Muscle of leg (tissue), 11 donors: ENCODE measurements around the gene WDR19. TPM values are rescaled to one million over a fixed set of nuclear protein-coding genes. Genes with fewer than 3 reads are reported as not detected.
"Not testable (repeated sequence)": the region's sequence is repeated elsewhere in the genome, so short reads cannot be mapped to it uniquely, and the experiment has no call there.

Experiments used
- DNase-seq: peaks from one replicate; pipeline ENCODE4 v3.0.0; 2013
- H3K27ac ChIP-seq: one replicate; pipeline ENCODE4 v1.5.1; 2013; ENCODE audit warnings: mild to moderate bottlenecking, low read length, control low read depth
- H3K27me3 ChIP-seq: one replicate; pipeline ENCODE4 v1.6.1; 2013; ENCODE audit warnings: low read length; ENCODE audit not compliant: control insufficient read depth, insufficient read depth
- H3K36me3 ChIP-seq: one replicate; pipeline ENCODE4 v1.6.1; 2013; ENCODE audit warnings: low read length; ENCODE audit not compliant: control insufficient read depth, insufficient read depth
- H3K4me1 ChIP-seq: one replicate; pipeline ENCODE4 v1.6.1; 2013; ENCODE audit warnings: low read length; ENCODE audit not compliant: control insufficient read depth, insufficient read depth
- H3K4me3 ChIP-seq: one replicate; pipeline ENCODE4 v1.5.1; 2013; ENCODE audit warnings: low read length, control low read depth
- H3K9me3 ChIP-seq: replicated peaks from 2 replicates; pipeline ENCODE4 v1.6.1; 2013; ENCODE audit warnings: low read depth, low read length; ENCODE audit not compliant: control insufficient read depth
- WGBS: methylation state at CpG from one replicate; pipeline ENCODE4 v1.1.5; 2013; ENCODE audit warnings: missing lambda C conversion rate; ENCODE audit not compliant: insufficient coverage; 5-methylcytosine and 5-hydroxymethylcytosine counted together
- polyA plus RNA-seq, 8 donors: library from polyadenylated mRNA; unstranded; fragments of 120-200 nt; gene quantifications; one replicate each; pipeline versions ENCODE4 v1.2.1 to v1.2.3, GENCODE V29; 2013; ENCODE audit warnings: inconsistent platforms in 1 of 8, low replicate concordance in 1 of 8; ENCODE audit not compliant: insufficient read length in 8 of 8, insufficient read depth in 1 of 8
- total RNA-seq: library from RNA; stranded (reverse); fragments of 120-200 nt; gene quantifications from one replicate; pipeline ENCODE4 v1.2.4, GENCODE V29; 2013

The WDR19 gene
- total and polyA plus RNA-seq, 9 donors, result 15.1 to 24.7 (median 18.0) TPM

- Histone ChIP-seq H3K4me1 (no peaks in the 10 kb centered on the region), H3K27ac (no peak overlapping the region), H3K27me3 (no peaks in the 10 kb centered on the region), H3K4me3 (no peak overlapping the region), H3K9me3 (peaks cover 4% of the 10 kb centered on the region), H3K36me3 (peaks cover 47% of the 10 kb centered on the region)
- DNase-seq, result no peak
- 80% methylated on average over 1 of the region's 2 CpGs for WGBS
Measured at GRCh38 chr4:39285853-39286252, 103.5 kb downstream of the WDR19 start.

GRCh38 chr4:39286263-39286662 lies 103.9 kb downstream of the WDR19 start:
- Histone ChIP-seq H3K27me3 (no peaks in the 10 kb centered on the region), H3K27ac (no peak overlapping the region), H3K36me3 (peaks cover 47% of the 10 kb centered on the region), H3K9me3 (peaks cover 4% of the 10 kb centered on the region), H3K4me1 (no peaks in the 10 kb centered on the region), H3K4me3 (no peak overlapping the region)
- 100% methylated on average over 1 of the region's 2 CpGs for WGBS
- no peak for DNase-seq

- Histone ChIP-seq H3K36me3 (peaks cover 48% of the 10 kb centered on the region), H3K27ac (no peak overlapping the region), H3K27me3 (no peaks in the 10 kb centered on the region), H3K9me3 (no peaks in the 10 kb centered on the region), H3K4me1 (no peaks in the 10 kb centered on the region), H3K4me3 (no peak overlapping the region)
- DNase-seq, result no peak
- 100% methylated on average over 1 of the region's 4 CpGs for WGBS
Measured at GRCh38 chr4:39287223-39287622, 104.9 kb downstream of the WDR19 start.

- H3K4me3 ChIP-seq, result no peak overlapping the region
- H3K36me3 ChIP-seq, result peaks cover 53% of the 10 kb centered on the region
- WGBS, result 100% methylated on average over 2 of the region's 2 CpGs
- H3K9me3 ChIP-seq, result no peaks in the 10 kb centered on the region
- H3K27me3 ChIP-seq, result no peaks in the 10 kb centered on the region
- no peaks in the 10 kb centered on the region for H3K4me1 ChIP-seq
- DNase-seq, result no peak
- no peak overlapping the region for H3K27ac ChIP-seq
Measured at GRCh38 chr4:39291686-39292085, 109.4 kb downstream of the WDR19 start.

- no CpG with 5 or more reads among the region's 5 CpGs for WGBS
- not testable (repeated sequence) for H3K4me3 ChIP-seq, H3K27me3 ChIP-seq, H3K4me1 ChIP-seq, DNase-seq, H3K9me3 ChIP-seq, H3K27ac ChIP-seq
- peaks cover 48% of the 10 kb centered on the region for H3K36me3 ChIP-seq
Measured at GRCh38 chr4:39292433-39292832, 110.1 kb downstream of the WDR19 start.

- H3K36me3 ChIP-seq, result peaks cover 48% of the 10 kb centered on the region
- H3K9me3 ChIP-seq, result no peaks in the 10 kb centered on the region
- no peak overlapping the region for H3K4me3 ChIP-seq
- WGBS, result 94% methylated on average over 2 of the region's 8 CpGs
- H3K4me1 ChIP-seq, result no peaks in the 10 kb centered on the region
- H3K27ac ChIP-seq, result no peak overlapping the region
- no peaks in the 10 kb centered on the region for H3K27me3 ChIP-seq
- no peak for DNase-seq
Measured at GRCh38 chr4:39295784-39296183, 113.5 kb downstream of the WDR19 start.

GRCh38 chr4:39302901-39303300 lies 120.6 kb downstream of the WDR19 start:
- no CpG with 5 or more reads among the region's 1 CpG for WGBS
- no peak for DNase-seq
- Histone ChIP-seq H3K4me1 (peaks cover 1% of the 10 kb centered on the region), H3K9me3 (no peaks in the 10 kb centered on the region), H3K27ac (no peak overlapping the region), H3K36me3 (peaks cover 41% of the 10 kb centered on the region), H3K27me3 (no peaks in the 10 kb centered on the region), H3K4me3 (no peak overlapping the region)

- 87% methylated on average over 2 of the region's 3 CpGs for WGBS
- H3K4me3 ChIP-seq, result no peak overlapping the region
- H3K4me1 ChIP-seq, result peaks cover 9% of the 10 kb centered on the region
- no peaks in the 10 kb centered on the region for H3K27me3 ChIP-seq
- DNase-seq, result no peak
- H3K27ac ChIP-seq, result no peak overlapping the region
- H3K36me3 ChIP-seq, result peaks cover 45% of the 10 kb centered on the region
- no peaks in the 10 kb centered on the region for H3K9me3 ChIP-seq
Measured at GRCh38 chr4:39303871-39304270, 121.5 kb downstream of the WDR19 start.

- no peak for DNase-seq
- no peaks in the 10 kb centered on the region for H3K27me3 ChIP-seq
- peaks cover 9% of the 10 kb centered on the region for H3K4me1 ChIP-seq
- no peak overlapping the region for H3K27ac ChIP-seq
- WGBS, result no CpG with 5 or more reads among the region's 5 CpGs
- H3K36me3 ChIP-seq, result peaks cover 39% of the 10 kb centered on the region
- H3K4me3 ChIP-seq, result no peak overlapping the region
- H3K9me3 ChIP-seq, result no peaks in the 10 kb centered on the region
Measured at GRCh38 chr4:39304651-39305050, 122.3 kb downstream of the WDR19 start.

- no peak for DNase-seq
- 79% methylated on average over 4 of the region's 14 CpGs for WGBS
- peaks cover 9% of the 10 kb centered on the region for H3K4me1 ChIP-seq
- H3K4me3 ChIP-seq, result no peak overlapping the region
- H3K36me3 ChIP-seq, result peaks cover 36% of the 10 kb centered on the region
- H3K27ac ChIP-seq, result no peak overlapping the region
- no peaks in the 10 kb centered on the region for H3K27me3 ChIP-seq
- H3K9me3 ChIP-seq, result no peaks in the 10 kb centered on the region
Measured at GRCh38 chr4:39305912-39306677, 123.8 kb downstream of the WDR19 start.
